IPS-18c (cell line): Measurements from ENCODE around the gene BPIFB6.

Experiments used
- H3K4me3 ChIP-seq: 2 replicates; pipeline ENCODE4 v1.7.0; 2013; ENCODE audit warnings: low read depth, mild to moderate bottlenecking, low read length, moderate library complexity; ENCODE audit not compliant: insufficient read depth
- H3K9me3 ChIP-seq: one replicate; pipeline ENCODE4 v1.6.1; 2013; ENCODE audit warnings: mild to moderate bottlenecking, low read length, moderate library complexity; ENCODE audit not compliant: control insufficient read depth, insufficient read depth

BPIFB6 gene

GRCh38 chr20:33022694-33023438 is 8.6 kb upstream of the BPIFB6 start:
- Histone ChIP-seq H3K9me3 (no peaks in the 10 kb centered on the region), H3K4me3 (no peak overlapping the region)

GRCh38 chr20:33023439-33024242 is 7.8 kb upstream of the BPIFB6 start:
- no peaks in the 10 kb centered on the region for H3K9me3 ChIP-seq
- no peak overlapping the region for H3K4me3 ChIP-seq

DNA sequence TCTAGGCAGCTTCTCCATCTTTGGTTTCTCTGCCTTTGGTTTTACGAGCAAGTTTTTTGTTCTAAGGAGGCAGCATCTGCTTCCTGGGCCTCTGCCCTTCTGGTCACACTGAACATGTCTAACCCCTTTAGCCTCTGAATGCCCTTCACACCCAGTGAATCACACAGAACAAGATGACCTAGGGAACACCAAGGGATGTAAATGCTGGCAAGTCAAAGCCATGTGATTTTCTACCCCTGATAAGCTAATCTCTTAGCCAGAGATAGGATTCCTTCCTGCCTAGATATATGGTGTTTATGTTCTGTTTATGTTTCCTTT is 7.2 kb upstream of the BPIFB6 start:
- no peak overlapping the region for H3K4me3 ChIP-seq
- H3K9me3 ChIP-seq = no peaks in the 10 kb centered on the region

GRCh38 chr20:33024609-33025317 is 6.7 kb upstream of the BPIFB6 start:
- no peak overlapping the region for H3K4me3 ChIP-seq
- H3K9me3 ChIP-seq = no peaks in the 10 kb centered on the region

DNA sequence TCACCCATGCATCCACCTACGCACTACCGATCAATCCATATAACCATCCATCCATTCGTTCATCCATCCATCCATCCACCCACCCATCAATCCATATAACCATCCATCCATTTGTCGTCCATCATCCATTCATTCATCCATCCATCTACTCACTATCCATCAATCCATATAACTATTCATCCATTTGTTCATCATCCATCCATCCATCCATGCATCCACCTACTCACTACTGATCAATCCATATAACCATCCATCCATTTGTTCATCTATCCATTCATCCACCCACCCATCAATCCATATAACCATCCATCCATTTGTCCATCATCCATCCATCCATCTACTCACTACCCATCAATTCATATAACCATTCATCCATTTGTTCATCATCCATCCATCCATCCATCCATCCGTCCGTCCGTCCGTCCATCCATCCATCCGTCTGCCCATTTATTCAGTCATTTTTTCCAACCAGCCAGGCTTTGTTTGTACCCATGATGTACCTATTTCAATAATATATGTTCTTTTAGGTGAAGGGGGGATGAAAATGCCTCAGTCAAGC is 6.1 kb upstream of the BPIFB6 start:
- H3K4me3 ChIP-seq = no peak overlapping the region
- H3K9me3 ChIP-seq = no peaks in the 10 kb centered on the region

- Histone ChIP-seq H3K9me3 (no peaks in the 10 kb centered on the region), H3K4me3 (no peak overlapping the region)
Observed at GRCh38 chr20:33026072-33026778, 5.2 kb upstream of the BPIFB6 start.

DNA sequence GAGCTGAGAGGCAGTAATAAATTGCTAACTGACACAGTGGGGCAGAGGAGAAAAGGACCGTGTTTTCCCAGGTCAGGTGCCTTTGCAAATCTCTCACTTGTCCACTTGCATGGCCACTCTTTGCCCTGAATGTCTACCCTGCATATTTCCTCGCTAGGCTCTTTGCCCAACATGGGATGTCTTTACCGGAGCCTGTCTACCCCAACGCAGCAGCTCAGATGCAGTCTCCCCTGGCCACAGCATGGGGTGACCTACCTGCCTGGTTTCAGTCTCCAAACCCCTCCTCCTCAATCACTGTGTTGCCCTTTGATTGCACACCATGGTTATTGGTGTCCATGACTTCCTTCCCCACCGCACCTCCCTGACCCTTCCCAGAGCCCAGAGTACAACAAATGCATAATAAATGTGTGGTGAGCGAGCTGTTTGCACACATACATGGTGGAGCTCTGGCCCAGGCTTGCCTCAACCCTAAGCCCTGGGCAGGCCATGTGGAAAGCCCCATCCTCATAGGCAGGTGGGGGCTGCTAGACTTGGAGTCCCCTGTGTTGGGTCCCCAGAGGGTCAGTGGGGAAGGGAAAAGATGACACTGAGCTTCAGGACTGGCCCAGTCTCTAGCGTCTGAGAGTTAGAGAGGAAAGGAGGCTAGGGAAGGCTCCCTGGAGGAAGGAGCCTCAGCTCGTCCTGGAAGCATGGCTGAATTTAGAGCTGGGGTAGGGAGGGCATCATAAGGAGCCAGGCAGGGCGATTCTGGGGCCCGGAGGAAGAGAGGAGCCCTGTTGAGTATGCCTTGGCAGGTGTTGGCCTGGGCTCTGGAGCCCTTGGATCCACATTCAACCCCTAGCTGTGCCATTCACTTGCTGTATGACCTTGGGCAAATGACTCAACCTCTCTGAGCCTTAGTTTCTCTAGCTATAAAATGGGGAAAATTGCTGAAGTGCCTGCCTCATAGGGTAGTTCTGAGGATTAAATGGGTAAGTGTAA is 4.4 kb upstream of the BPIFB6 start:
- Histone ChIP-seq H3K9me3 (no peaks in the 10 kb centered on the region), H3K4me3 (no peak overlapping the region)

DNA sequence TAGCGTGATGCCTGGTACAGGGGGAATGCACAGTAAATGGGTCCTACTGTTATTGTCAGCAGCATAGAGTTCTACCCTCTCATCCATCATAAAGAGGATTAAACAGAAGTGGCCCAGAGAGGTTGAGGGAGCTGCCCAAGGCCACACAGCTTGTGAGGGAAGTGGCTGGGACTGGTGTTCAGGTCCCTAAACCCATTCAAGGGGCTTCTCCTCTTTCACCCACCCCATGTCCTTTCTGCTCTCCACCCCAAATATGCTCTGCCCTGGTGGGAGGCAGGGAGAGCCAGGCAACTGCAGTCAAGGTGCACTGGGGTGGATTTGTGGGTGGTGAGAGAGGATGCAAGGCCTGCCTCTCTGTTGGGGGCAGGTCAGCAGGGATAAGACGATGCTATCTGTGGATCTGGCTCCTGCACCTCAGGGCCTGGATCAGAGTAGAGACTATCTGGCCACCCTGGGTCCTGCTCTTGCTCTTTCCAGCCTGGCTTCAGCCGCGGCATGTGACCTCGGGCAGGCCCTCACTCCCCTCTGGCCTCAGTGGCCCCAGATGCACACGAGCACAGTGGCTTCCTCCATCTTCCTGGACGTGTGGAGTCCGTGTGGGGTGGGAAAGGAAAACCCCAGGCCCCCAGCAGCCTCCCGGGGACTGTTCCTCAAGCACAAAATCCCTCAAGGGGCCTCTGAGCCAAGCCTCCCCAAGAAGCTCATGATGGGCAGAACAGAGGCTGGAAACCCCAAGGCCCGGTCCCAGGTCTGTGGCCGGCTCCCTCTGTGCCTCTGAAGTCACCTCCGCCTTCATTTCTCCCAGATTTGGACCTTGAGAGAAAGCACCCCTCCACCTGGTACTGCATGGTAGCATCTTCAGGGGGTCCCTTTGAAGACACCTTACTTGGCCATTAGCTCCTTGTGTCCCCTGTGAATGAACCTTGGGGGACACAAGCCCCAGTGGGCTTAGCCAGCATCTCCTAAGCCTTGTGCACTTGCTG is 3.4 kb upstream of the BPIFB6 start:
- Histone ChIP-seq H3K9me3 (no peaks in the 10 kb centered on the region), H3K4me3 (no peak overlapping the region)

- no peak overlapping the region for H3K4me3 ChIP-seq
Observed at GRCh38 chr20:33028875-33029274, 2.6 kb upstream of the BPIFB6 start.

DNA sequence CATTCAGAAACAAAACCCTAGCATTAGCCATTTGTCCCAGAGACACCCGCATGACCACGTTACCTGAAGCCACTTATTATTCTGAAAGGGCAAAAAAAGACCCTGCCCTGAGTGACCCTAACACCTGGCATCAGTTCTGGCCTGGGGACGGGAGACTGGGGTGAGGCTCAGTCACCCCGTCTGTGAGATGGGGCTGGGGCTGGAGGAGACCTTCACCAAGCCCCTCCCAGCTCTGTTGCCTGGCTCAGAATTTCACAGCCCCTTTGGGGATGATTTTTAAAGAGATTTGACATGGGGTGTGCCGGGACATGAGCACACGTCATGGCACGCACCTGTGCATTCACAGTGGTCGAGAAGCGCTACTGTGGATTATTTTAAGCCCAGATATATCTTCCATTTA is 1.4 kb upstream of the BPIFB6 start:
- Histone ChIP-seq H3K4me3 (no peak overlapping the region), H3K9me3 (no peaks in the 10 kb centered on the region)

More at GRCh38 chr20:33028875-33029274, 2.6 kb upstream of the BPIFB6 start:
- no peaks in the 10 kb centered on the region for H3K9me3 ChIP-seq

DNA sequence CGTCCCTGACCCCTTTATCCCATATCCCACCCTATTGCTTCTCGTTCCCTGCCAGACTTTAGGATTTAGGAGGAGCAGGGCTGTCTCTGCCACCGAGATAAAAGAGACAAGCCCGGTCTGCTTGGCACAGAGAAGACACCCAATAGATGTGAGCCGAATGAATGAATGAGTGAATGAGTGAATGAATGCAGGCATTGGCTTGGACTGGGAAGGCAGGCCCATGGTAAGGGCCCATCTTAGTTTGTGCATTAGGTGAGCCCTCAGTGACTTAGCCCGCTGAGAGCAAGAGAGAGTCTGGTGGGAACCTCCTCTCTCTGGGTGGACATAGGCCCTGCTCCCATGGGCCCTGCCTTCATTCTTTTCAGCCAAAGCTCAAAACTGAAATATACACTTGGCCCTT is 879 bp upstream of the BPIFB6 start:
- H3K4me3 ChIP-seq = no peak overlapping the region
- no peaks in the 10 kb centered on the region for H3K9me3 ChIP-seq

GRCh38 chr20:33032555-33032954 is 1.1 kb downstream of the BPIFB6 start:
- H3K9me3 ChIP-seq = no peaks in the 10 kb centered on the region
- H3K4me3 ChIP-seq = no peak overlapping the region

DNA sequence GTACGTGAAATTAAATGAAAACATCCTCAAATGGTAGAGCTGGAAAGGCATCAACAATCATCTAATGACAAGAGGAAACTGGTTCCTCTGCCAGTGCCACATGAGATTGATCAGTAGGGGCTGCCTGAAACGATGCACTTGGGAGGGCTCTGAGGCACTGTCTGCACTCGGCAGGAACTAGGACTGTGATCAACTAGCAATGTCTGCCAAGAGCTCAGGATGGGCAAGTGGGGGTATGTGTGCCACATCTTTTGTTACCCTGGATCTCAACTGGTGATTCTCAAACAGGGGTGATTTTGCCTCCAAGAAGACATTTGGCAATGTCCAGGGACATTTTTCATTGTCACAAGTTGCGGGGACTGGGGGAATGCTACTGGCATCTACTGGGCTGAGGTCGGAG is 1.9 kb downstream of the BPIFB6 start:
- no peak overlapping the region for H3K4me3 ChIP-seq
- no peaks in the 10 kb centered on the region for H3K9me3 ChIP-seq

- no peak overlapping the region for H3K4me3 ChIP-seq
Observed at GRCh38 chr20:33034115-33034514, 2.7 kb downstream of the BPIFB6 start.

GRCh38 chr20:33034901-33035492 is 3.5 kb downstream of the BPIFB6 start:
- Histone ChIP-seq H3K4me3 (no peak overlapping the region), H3K9me3 (no peaks in the 10 kb centered on the region)

More at GRCh38 chr20:33034115-33034514, 2.7 kb downstream of the BPIFB6 start:
- no peaks in the 10 kb centered on the region for H3K9me3 ChIP-seq
